Neural cell (in vitro differentiated cells): Measurements from ENCODE around the gene GATB. TPM values are rescaled to one million over a fixed set of nuclear protein-coding genes. Genes with fewer than 3 reads are reported as not detected.

Source experiments
- H2AFZ ChIP-seq: fragments of 200-600, 300-800 bp; sonication (generic), shearing (Covaris generic); 2 replicates; pipeline ENCODE4 v1.6.0; 2014; ENCODE audit warnings: low read depth, mild to moderate bottlenecking, antibody characterized with exemption, low read length, moderate library complexity
- H3F3A ChIP-seq: fragments of 200-600 bp; shearing (Covaris generic); 2 replicates; pipeline ENCODE4 v1.6.1; 2016; ENCODE audit warnings: mild to moderate bottlenecking, moderate library complexity, mixed read lengths, antibody characterized with exemption, low read length; ENCODE audit not compliant: insufficient read depth, poor library complexity, severe bottlenecking
- H3K27ac ChIP-seq: fragments of 200-600, 300-800 bp; sonication (generic), shearing (Covaris generic); 2 replicates; pipeline ENCODE4 v1.5.1; 2014; ENCODE audit warnings: mild to moderate bottlenecking, low read length, moderate library complexity
- H3K27me3 ChIP-seq: fragments of 300-800, 200-600 bp; sonication (generic), shearing (Covaris generic); 2 replicates; pipeline ENCODE4 v1.6.0; 2014; ENCODE audit warnings: mild to moderate bottlenecking, low read depth, low read length, moderate library complexity; ENCODE audit not compliant: insufficient read depth
- H3K36me3 ChIP-seq: fragments of 300-800, 200-600 bp; sonication (generic), shearing (Covaris generic); 2 replicates; pipeline ENCODE4 v1.5.1; 2014; ENCODE audit warnings: mild to moderate bottlenecking, antibody characterized with exemption, low read length, moderate library complexity; ENCODE audit not compliant: insufficient read depth
- H3K4me2 ChIP-seq: fragments of 300-800, 200-600 bp; sonication (generic), shearing (Covaris generic); 2 replicates; pipeline ENCODE4 v1.6.0; 2014; ENCODE audit warnings: mild to moderate bottlenecking, low read length
- H3K4me3 ChIP-seq: fragments of 300-800, 200-600 bp; sonication (generic), shearing (Covaris generic); 2 replicates; pipeline ENCODE4 v1.5.1; 2014; ENCODE audit warnings: mild to moderate bottlenecking, low read length, moderate library complexity
- H3K79me2 ChIP-seq: fragments of 200-600 bp; shearing (Covaris generic); replicated peaks from 2 replicates; pipeline ENCODE4 v1.6.0; 2014; ENCODE audit warnings: mild to moderate bottlenecking, low read length, moderate library complexity; ENCODE audit not compliant: insufficient read depth
- H3K9ac ChIP-seq: fragments of 300-800, 200-600 bp; sonication (generic), shearing (Covaris generic); 2 replicates; pipeline ENCODE4 v1.6.1; 2016; ENCODE audit warnings: mild to moderate bottlenecking, low read length, mixed read lengths
- H3K9me2 ChIP-seq: fragments of 200-600 bp; shearing (Covaris generic); 2 replicates; pipeline ENCODE4 v1.6.1; 2016; ENCODE audit warnings: mild to moderate bottlenecking, low read length, mixed read lengths; ENCODE audit not compliant: insufficient read depth
- H3K9me3 ChIP-seq: fragments of 200-600, 300-800 bp; sonication (generic), shearing (Covaris generic); 2 replicates; pipeline ENCODE4 v1.6.1; 2016; ENCODE audit warnings: mild to moderate bottlenecking, mixed run types, low read length, moderate library complexity, mixed read lengths
- H4K20me1 ChIP-seq: fragments of 200-600 bp; shearing (Covaris generic); 2 replicates; pipeline ENCODE4 v1.6.1; 2016; ENCODE audit warnings: mild to moderate bottlenecking, mixed run types; ENCODE audit not compliant: insufficient read depth
- EP300 ChIP-seq: fragments of 450-650 bp; conservative IDR thresholded peaks from 2 replicates; pipeline ENCODE4 v1.6.1; 2014; ENCODE audit warnings: antibody characterized with exemption, mild to moderate bottlenecking, moderate library complexity; ENCODE audit not compliant: poor library complexity, severe bottlenecking
- EZH2 ChIP-seq: fragments of 200-600, 300-800 bp; shearing (Covaris generic), sonication (generic); IDR thresholded peaks from 2 replicates; pipeline ENCODE4 v1.6.1; 2014; ENCODE audit warnings: antibody characterized with exemption, low read length, borderline replicate concordance, mild to moderate bottlenecking; ENCODE audit not compliant: insufficient read depth, poor library complexity, severe bottlenecking
- MXI1 ChIP-seq: fragments of 450-650 bp; conservative IDR thresholded peaks from 2 replicates; pipeline ENCODE4 v1.6.1; 2014; ENCODE audit warnings: antibody characterized with exemption, mild to moderate bottlenecking; ENCODE audit not compliant: poor library complexity, severe bottlenecking
- POLR2AphosphoS5 ChIP-seq: IDR thresholded peaks from 2 replicates; pipeline ENCODE4 v1.6.1; 2012
- RAD21 ChIP-seq: fragments of 450-650 bp; conservative IDR thresholded peaks from 2 replicates; pipeline ENCODE4 v1.6.1; 2014; ENCODE audit warnings: antibody characterized with exemption, mild to moderate bottlenecking, moderate library complexity
- SMC3 ChIP-seq: fragments of 450-650 bp; conservative IDR thresholded peaks from 2 replicates; pipeline ENCODE4 v1.6.1; 2014; ENCODE audit warnings: antibody characterized with exemption, mild to moderate bottlenecking, moderate library complexity; ENCODE audit not compliant: poor library complexity
- TAF1 ChIP-seq: IDR thresholded peaks from 2 replicates; pipeline ENCODE4 v1.6.1; 2012; ENCODE audit warnings: low read depth
- polyA plus RNA-seq: library from polyadenylated mRNA; depleted of rRNA; stranded (reverse); fragments of >200 nt; gene quantifications from 2 replicates; pipeline ENCODE4 v1.2.3, GENCODE V29; 2014
- TF ChIP-seq, protein P1 (sequence below): fragments of 450-650 bp; IDR thresholded peaks from 2 replicates; pipeline ENCODE4 v1.5.1; 2014; ENCODE audit warnings: antibody characterized with exemption, mild to moderate bottlenecking, moderate library complexity; ENCODE audit not compliant: poor library complexity, severe bottlenecking
- TF ChIP-seq, protein P2 (sequence below): IDR thresholded peaks from 2 replicates; pipeline ENCODE4 v1.6.1; 2012; ENCODE audit warnings: borderline replicate concordance

GATB gene
- polyA plus RNA-seq, 1 donor from 2014 or later, result 15.3 TPM

DNA sequence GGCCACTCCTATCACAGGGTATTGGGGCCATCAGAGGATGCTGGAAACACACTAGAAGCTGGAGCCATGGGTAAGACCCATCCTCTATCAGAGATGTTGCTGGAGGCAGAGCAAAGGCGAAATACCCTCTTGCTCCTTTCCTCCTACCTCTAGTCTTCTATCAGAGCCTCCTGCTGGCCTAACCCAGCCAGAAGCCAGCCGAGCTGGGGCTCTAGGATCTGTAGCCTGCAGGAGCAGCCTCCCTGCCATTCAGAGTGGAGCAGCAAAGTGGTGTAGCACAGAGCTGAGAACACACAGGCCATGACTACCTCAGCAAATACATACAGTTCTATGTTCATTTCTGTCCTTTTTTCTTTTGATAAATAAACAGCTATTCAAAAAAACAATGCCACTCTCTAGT, 35.7 kb downstream of the GATB start:
- H3K27ac ChIP-seq, result no peak overlapping the region
- no peak overlapping the region for H2AFZ ChIP-seq
- no peaks in the 10 kb centered on the region for H3K27me3 ChIP-seq
- H3K9me3 ChIP-seq, result no peaks in the 10 kb centered on the region
- H3K4me2 ChIP-seq, result no peak overlapping the region
- H3K4me3 ChIP-seq, result no peak overlapping the region
- H4K20me1 ChIP-seq, result no peaks in the 10 kb centered on the region
- H3K9ac ChIP-seq, result no peak overlapping the region
- no peaks in the 10 kb centered on the region for H3K9me2 ChIP-seq
- H3F3A ChIP-seq, result no peaks in the 10 kb centered on the region
- TF ChIP-seq MXI1, result no peak
- no peak for TF ChIP-seq SMC3
- no peak for TF ChIP-seq POLR2AphosphoS5
- TF ChIP-seq EZH2, result no peak
- no peak for TF ChIP-seq RAD21
- TF ChIP-seq, protein P1, sequence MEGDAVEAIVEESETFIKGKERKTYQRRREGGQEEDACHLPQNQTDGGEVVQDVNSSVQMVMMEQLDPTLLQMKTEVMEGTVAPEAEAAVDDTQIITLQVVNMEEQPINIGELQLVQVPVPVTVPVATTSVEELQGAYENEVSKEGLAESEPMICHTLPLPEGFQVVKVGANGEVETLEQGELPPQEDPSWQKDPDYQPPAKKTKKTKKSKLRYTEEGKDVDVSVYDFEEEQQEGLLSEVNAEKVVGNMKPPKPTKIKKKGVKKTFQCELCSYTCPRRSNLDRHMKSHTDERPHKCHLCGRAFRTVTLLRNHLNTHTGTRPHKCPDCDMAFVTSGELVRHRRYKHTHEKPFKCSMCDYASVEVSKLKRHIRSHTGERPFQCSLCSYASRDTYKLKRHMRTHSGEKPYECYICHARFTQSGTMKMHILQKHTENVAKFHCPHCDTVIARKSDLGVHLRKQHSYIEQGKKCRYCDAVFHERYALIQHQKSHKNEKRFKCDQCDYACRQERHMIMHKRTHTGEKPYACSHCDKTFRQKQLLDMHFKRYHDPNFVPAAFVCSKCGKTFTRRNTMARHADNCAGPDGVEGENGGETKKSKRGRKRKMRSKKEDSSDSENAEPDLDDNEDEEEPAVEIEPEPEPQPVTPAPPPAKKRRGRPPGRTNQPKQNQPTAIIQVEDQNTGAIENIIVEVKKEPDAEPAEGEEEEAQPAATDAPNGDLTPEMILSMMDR, result no peak
- TF ChIP-seq, protein P2, sequence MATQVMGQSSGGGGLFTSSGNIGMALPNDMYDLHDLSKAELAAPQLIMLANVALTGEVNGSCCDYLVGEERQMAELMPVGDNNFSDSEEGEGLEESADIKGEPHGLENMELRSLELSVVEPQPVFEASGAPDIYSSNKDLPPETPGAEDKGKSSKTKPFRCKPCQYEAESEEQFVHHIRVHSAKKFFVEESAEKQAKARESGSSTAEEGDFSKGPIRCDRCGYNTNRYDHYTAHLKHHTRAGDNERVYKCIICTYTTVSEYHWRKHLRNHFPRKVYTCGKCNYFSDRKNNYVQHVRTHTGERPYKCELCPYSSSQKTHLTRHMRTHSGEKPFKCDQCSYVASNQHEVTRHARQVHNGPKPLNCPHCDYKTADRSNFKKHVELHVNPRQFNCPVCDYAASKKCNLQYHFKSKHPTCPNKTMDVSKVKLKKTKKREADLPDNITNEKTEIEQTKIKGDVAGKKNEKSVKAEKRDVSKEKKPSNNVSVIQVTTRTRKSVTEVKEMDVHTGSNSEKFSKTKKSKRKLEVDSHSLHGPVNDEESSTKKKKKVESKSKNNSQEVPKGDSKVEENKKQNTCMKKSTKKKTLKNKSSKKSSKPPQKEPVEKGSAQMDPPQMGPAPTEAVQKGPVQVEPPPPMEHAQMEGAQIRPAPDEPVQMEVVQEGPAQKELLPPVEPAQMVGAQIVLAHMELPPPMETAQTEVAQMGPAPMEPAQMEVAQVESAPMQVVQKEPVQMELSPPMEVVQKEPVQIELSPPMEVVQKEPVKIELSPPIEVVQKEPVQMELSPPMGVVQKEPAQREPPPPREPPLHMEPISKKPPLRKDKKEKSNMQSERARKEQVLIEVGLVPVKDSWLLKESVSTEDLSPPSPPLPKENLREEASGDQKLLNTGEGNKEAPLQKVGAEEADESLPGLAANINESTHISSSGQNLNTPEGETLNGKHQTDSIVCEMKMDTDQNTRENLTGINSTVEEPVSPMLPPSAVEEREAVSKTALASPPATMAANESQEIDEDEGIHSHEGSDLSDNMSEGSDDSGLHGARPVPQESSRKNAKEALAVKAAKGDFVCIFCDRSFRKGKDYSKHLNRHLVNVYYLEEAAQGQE, result no peak
- TF ChIP-seq TAF1, result no peak
- no peak for TF ChIP-seq EP300
- H3K79me2 ChIP-seq, result no peaks in the 10 kb centered on the region
- no peaks in the 10 kb centered on the region for H3K36me3 ChIP-seq

DNA sequence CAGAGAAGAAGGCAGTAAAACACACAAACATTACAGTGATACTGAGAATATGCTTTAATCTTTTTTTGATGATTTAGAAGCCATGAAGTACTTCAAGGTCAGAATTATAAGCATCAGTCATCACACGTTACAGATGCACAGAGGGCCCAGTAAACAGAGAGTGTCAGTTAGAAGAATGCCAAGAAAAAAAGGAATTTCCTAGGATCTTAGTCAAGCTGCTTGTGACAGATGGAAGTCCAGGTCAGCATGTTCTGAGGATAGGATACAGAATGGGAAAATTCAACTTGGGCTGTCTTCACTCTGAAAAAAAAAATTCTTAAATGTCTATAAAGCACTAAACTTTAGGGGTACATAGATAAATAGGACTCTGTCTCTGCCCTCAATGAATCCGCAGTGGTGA, 38.9 kb downstream of the GATB start:
- no peaks in the 10 kb centered on the region for H3K27me3 ChIP-seq
- no peak overlapping the region for H3K9ac ChIP-seq
- no peak overlapping the region for H3K27ac ChIP-seq
- no peaks in the 10 kb centered on the region for H3K79me2 ChIP-seq
- no peaks in the 10 kb centered on the region for H3F3A ChIP-seq
- no peak overlapping the region for H2AFZ ChIP-seq
- no peak overlapping the region for H3K4me3 ChIP-seq
- H3K36me3 ChIP-seq, result no peaks in the 10 kb centered on the region
- H3K9me2 ChIP-seq, result no peaks in the 10 kb centered on the region
- no peak overlapping the region for H3K4me2 ChIP-seq
- no peak for TF ChIP-seq EP300
- TF ChIP-seq, protein P1, result no peak
- no peak for TF ChIP-seq RAD21
- TF ChIP-seq, protein P2, result no peak
- TF ChIP-seq MXI1, result no peak
- no peak for TF ChIP-seq EZH2
- no peak for TF ChIP-seq TAF1
- TF ChIP-seq SMC3, result no peak
- TF ChIP-seq POLR2AphosphoS5, result no peak
- no peaks in the 10 kb centered on the region for H3K9me3 ChIP-seq
- H4K20me1 ChIP-seq, result no peaks in the 10 kb centered on the region
